K562 (cell line): ENCODE data around the gene RHEBL1. TPM values are rescaled to one million over a fixed set of nuclear protein-coding genes. Genes with fewer than 3 reads are reported as not detected.
A peak's percentile ranks its signal among the peaks of the same experiment; 100 is the strongest.

Source experiments
- CREB3L1 ChIP-seq: fragments of 450-650 bp; IDR thresholded peaks from 2 replicates; pipeline ENCODE4 v1.6.1; 2014; ENCODE audit warnings: low read depth, mild to moderate bottlenecking, moderate library complexity, borderline replicate concordance
- ELF1 ChIP-seq: fragments of 200-800 bp; sonication (Bioruptor generic); IDR thresholded peaks from 2 replicates; pipeline ENCODE4 v1.6.1; 2016; ENCODE audit warnings: missing genetic modification characterization, missing compliant biosample characterization
- FOXO4 ChIP-seq: fragments of 450-650 bp; formaldehyde crosslinking; IDR thresholded peaks from 2 replicates; pipeline ENCODE4 v1.4.0; 2020; ENCODE audit warnings: mild to moderate bottlenecking, moderate library complexity
- MYC ChIP-seq, 2 experiments: fragments of 250-450 bp in 1 of 2; sonication (Bioruptor Pico) in 1 of 2; IDR thresholded peaks; 2 replicates each; pipeline versions ENCODE4 v1.5.1 to v1.6.1; 2012 to 2021; ENCODE audit warnings: low read depth in 2 of 2, borderline replicate concordance in 1 of 2, improper control_type of control experiment in 1 of 2, low read length in 1 of 2, mild to moderate bottlenecking in 1 of 2, moderate library complexity in 1 of 2
- PHB ChIP-seq: fragments of 250-450 bp; sonication (Bioruptor Pico); IDR thresholded peaks from 2 replicates; pipeline ENCODE4 v1.5.0; 2021
- RFX7 ChIP-seq: fragments of 250-450 bp; sonication (Bioruptor Pico); IDR thresholded peaks from 2 replicates; pipeline ENCODE4 v1.5.1; 2021; ENCODE audit warnings: mild to moderate bottlenecking
- SMARCA4 ChIP-seq: fragments of 450-650 bp; IDR thresholded peaks from 2 replicates; pipeline ENCODE4 v1.6.1; 2016
- TAF1 ChIP-seq: IDR thresholded peaks from 2 replicates; pipeline ENCODE4 v1.6.1; 2011; ENCODE audit warnings: mild to moderate bottlenecking, low read length, moderate library complexity; ENCODE audit not compliant: insufficient read depth, control insufficient read depth, severe bottlenecking; ENCODE audit errors: extremely low read depth
- TRIM24 ChIP-seq, 2 experiments: fragments of 450-650 bp; IDR thresholded peaks; 2 replicates each; pipeline ENCODE4 v1.6.1; 2016
- ZBTB11 ChIP-seq, 3 experiments: fragments of 200-800 bp in 1 of 3; fragments of 250-450 bp in 1 of 3; fragments of 450-650 bp in 1 of 3; sonication (Bioruptor Pico) in 1 of 3; sonication (Bioruptor generic) in 1 of 3; formaldehyde crosslinking in 1 of 3; IDR thresholded peaks; 2 replicates each; pipeline versions ENCODE4 v1.6.1 to v1.8.0; 2016 to 2022; ENCODE audit warnings: mild to moderate bottlenecking in 2 of 3, missing genetic modification characterization in 2 of 3, missing compliant biosample characterization in 1 of 3, moderate library complexity in 1 of 3
- ZFP1 ChIP-seq: fragments of 450-650 bp; formaldehyde crosslinking; IDR thresholded peaks from 2 replicates; pipeline ENCODE4 v1.4.0; 2020; ENCODE audit warnings: mild to moderate bottlenecking, mixed read lengths
- ZFPM2 ChIP-seq: fragments of 250-450 bp; sonication (Bioruptor Pico); IDR thresholded peaks from 2 replicates; pipeline ENCODE4 v1.5.1; 2022; ENCODE audit warnings: mild to moderate bottlenecking
- ZNF764 ChIP-seq: fragments of 250-450 bp; sonication (Bioruptor Pico); IDR thresholded peaks from 2 replicates; pipeline ENCODE4 v1.4.0; 2020; ENCODE audit warnings: low read depth, mild to moderate bottlenecking, moderate library complexity
- polyA plus RNA-seq, 8 experiments: library from polyadenylated mRNA; depleted of rRNA in 4 of 8; stranded (reverse) in 5 of 8; unstranded in 3 of 8; fragments of >200 nt; fragmentation: Nextera tagmentation in 2 of 8; fragmentation: Illumina TruSeq in 1 of 8; extraction: Ambion mirVana in 2 of 8; extraction: Trizol in 1 of 8; gene quantifications; 2 replicates each; pipeline versions ENCODE4 v1.2.1 to v1.2.3, GENCODE V29; 2011 to 2014; ENCODE audit warnings: inconsistent platforms in 1 of 8, missing spikeins in 1 of 8
- total RNA-seq, 7 experiments: library from RNA; depleted of rRNA in 6 of 7; stranded (reverse); fragments of >200 nt in 6 of 7; fragmentation: Illumina TruSeq in 2 of 7; extraction: Trizol in 2 of 7; gene quantifications; 2 replicates each; pipeline versions ENCODE4 v1.2.1 to v1.2.3, GENCODE V29; 2011 to 2021; ENCODE audit warnings: low replicate concordance in 1 of 7
- TF ChIP-seq, protein P1 (sequence below), 2 experiments: fragments of 450-650 bp; IDR thresholded peaks; 2 replicates each; pipeline ENCODE4 v1.6.1; 2018; ENCODE audit warnings: mild to moderate bottlenecking in 2 of 2, low read depth in 1 of 2; ENCODE audit not compliant: partially characterized antibody in 2 of 2

The RHEBL1 gene
- total and polyA plus RNA-seq, 9 of the 15 experiments (the other 6 are each of a cell fraction or from before 2014, with no cell fraction given): 4.3 to 36.1 (median 8.2) TPM

DNA sequence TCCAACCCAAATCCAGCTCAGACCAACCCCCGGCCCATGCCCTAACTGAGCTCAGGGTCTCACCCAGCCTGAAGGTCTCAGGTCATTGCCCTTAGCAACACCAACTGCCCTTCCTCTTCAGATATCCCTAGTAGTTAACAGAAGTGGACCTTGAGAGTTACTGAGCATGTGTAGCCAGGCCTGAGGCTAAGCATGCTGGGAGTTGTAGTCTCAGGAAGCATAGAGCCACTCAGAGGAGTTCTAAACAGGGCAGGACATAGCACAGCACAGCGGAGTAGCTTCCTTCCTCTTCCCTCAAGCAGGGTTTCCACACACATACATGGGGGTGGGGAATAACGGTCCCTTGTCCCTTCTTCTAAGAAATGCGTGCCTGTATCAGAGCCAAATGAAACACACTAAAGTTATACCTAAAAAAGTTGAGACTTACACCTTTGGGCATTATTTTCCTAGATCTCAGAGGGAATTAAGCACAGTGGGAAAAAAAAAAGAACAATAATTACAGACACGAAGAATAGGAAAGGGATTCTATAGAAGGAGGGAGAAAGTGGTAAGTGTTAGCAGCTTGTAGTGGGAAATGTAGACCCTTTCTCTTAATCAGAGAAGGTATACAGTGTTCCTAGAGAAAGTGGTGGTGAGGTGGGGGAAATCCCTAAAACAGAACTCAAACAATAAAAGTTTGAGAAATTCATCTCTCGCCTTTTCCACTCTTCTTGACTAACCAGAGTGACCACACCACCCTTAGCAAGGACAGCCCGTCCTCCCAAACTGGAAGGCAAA lies 13.6 kb downstream of the RHEBL1 start (continued):
- TF ChIP-seq CREB3L1: peak; percentile 27; the same call in 1 of the 2 replicates
- TF ChIP-seq ZBTB11 (CRISPR knock-in tag; IDR thresholded peaks at IDR 0.05): peak in 2 of 3 experiments; percentile 49 to 94; a peak in 3 of 6 replicates
- no peak for TF ChIP-seq ZFPM2
- TF ChIP-seq SMARCA4: 0 out of 2 replicates have a peak, but pooled peaks have one; percentile 19
- no peak for TF ChIP-seq ZNF764 (CRISPR knock-in tag)
- TF ChIP-seq PHB (CRISPR knock-in tag): no peak
- peak; percentile 64; the same call in 1 of the 2 replicates for TF ChIP-seq ELF1 (tag)
- TF ChIP-seq ZFP1: no peak
- TF ChIP-seq TAF1: peak; percentile 31
- no peak for TF ChIP-seq RFX7
- no peak for TF ChIP-seq FOXO4
- TF ChIP-seq TRIM24 (IDR thresholded peaks at IDR 0.05): peak in 1 of 2 experiments; percentile 47; a peak in 2 of 4 replicates
- TF ChIP-seq, protein P1, sequence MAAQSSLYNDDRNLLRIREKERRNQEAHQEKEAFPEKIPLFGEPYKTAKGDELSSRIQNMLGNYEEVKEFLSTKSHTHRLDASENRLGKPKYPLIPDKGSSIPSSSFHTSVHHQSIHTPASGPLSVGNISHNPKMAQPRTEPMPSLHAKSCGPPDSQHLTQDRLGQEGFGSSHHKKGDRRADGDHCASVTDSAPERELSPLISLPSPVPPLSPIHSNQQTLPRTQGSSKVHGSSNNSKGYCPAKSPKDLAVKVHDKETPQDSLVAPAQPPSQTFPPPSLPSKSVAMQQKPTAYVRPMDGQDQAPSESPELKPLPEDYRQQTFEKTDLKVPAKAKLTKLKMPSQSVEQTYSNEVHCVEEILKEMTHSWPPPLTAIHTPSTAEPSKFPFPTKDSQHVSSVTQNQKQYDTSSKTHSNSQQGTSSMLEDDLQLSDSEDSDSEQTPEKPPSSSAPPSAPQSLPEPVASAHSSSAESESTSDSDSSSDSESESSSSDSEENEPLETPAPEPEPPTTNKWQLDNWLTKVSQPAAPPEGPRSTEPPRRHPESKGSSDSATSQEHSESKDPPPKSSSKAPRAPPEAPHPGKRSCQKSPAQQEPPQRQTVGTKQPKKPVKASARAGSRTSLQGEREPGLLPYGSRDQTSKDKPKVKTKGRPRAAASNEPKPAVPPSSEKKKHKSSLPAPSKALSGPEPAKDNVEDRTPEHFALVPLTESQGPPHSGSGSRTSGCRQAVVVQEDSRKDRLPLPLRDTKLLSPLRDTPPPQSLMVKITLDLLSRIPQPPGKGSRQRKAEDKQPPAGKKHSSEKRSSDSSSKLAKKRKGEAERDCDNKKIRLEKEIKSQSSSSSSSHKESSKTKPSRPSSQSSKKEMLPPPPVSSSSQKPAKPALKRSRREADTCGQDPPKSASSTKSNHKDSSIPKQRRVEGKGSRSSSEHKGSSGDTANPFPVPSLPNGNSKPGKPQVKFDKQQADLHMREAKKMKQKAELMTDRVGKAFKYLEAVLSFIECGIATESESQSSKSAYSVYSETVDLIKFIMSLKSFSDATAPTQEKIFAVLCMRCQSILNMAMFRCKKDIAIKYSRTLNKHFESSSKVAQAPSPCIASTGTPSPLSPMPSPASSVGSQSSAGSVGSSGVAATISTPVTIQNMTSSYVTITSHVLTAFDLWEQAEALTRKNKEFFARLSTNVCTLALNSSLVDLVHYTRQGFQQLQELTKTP (IDR thresholded peaks at IDR 0.05; ENCODE audit: low read depth in 1 of 2, partially characterized antibody in 2 of 2): peak in 1 of 2 experiments; percentile 72
- TF ChIP-seq MYC (IDR thresholded peaks at IDR 0.05; ENCODE audit: low read depth, low read length): no peak
- no peak for TF ChIP-seq MYC (CRISPR knock-in tag; IDR thresholded peaks at IDR 0.05; ENCODE audit: borderline replicate concordance, low read depth)
